GM21447 (cell line): Measurements from ENCODE around the gene LRRC26.

Experiments used
- ATAC-seq: cut with Tn5 transposase; IDR thresholded peaks from one replicate; pipeline ENCODE4 v1.9.1; 2021; ENCODE audit not compliant: unreplicated experiment

Gene LRRC26

GRCh38 chr9:137199411-137200121 lies 29.7 kb upstream of the LRRC26 start:
- ATAC-seq, result no peak

GRCh38 chr9:137198902-137199283 lies 29.0 kb upstream of the LRRC26 start:
- ATAC-seq, result no peak

GRCh38 chr9:137198051-137198901 lies 28.4 kb upstream of the LRRC26 start:
- ATAC-seq, result no peak

DNA sequence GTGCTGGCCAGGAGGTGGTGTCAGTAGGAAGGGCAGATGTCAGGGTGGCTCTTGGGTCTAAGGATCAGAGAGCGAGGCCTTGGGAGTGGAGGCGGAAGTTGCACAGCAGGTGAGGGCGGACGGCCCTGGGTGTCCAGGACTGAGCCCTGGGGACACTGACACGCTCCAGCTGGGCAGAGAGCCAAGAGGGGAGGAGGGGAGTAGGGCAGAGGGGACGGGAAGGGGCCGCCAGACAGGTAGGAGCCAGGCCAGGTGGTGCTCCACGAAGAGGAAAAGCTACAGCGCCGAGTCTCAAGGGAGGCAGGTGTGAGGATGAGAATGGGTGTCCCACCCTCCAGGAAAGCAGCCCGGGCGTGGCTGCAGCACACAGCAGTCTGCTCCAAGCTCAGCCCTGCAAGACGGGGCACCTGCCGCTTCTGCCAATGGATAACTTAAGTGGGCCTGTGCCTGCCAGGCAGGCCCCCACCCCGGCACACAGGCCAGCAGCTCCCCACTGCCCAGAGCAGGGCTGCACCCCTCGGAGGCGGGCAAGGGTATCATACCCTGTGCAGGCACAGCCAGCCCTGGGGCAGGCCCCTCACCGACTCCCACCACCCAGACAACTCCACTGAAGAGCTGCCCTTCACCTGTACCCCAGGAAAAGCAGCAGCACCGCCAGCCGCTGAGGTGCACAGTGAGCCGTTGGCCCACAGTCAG lies 25.8 kb upstream of the LRRC26 start:
- no peak for ATAC-seq

DNA sequence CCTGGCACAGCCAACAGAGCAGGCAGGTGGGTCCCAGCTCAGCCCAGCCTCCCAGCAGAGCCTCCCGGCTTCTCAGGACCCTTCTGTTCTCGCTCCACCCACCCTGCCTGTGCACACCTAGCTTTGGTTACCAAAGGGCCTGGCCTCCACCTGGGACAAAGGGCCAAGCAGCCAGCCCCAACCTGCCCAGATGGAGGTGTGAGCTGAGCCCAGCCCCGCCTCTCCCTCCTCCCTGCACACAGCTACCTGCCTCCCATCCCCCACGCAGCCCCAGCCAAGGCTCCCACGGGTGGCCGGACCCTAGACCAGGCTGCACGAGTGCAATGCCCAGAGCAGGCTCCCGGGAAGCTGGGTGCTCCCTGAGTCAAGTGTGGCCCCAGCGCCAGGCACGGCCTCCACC lies 25.1 kb upstream of the LRRC26 start:
- no peak for ATAC-seq

- no peak for ATAC-seq
Observed at GRCh38 chr9:137194388-137194787, 24.5 kb upstream of the LRRC26 start.

DNA sequence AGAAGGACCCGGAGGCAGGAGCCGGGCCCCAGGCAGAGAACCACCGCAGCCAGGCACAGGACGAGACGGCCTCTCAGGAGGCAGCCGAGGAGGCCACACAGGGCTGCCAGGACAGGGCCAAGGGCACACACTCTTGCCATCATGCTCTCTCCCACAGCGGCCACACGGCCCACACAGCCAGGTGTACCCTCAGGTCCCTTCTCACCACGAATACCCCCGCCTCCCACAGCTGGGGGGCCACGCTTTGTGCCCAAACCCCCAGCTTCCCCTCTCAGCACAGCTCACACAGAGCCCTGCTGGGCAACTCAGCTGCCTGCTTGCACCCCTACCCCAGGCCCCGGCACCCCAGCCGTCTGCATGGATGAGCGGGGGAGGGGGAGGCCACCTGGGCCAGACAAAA lies 23.9 kb upstream of the LRRC26 start:
- no peak for ATAC-seq

DNA sequence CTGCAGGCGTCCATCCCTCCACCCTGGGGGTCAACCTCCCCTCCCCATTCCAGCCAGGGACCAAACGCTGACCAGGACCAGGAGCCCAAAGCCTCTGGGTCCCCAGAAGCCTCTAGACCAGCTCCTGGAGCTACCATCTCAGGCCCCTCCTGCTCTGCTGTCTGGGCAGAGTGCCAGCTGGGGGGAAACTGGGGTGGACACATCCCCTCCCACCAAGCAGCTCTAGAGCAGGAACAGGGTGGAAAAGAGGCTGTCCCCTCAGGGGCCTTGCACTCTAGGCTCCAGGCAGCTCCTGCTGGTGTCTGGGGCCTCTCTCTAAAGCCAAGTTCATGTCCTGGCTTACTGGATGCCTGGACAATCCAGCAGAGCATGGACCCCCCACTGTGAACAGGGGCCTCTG lies 23.0 kb upstream of the LRRC26 start:
- ATAC-seq, result no peak

GRCh38 chr9:137192448-137192780 lies 22.6 kb upstream of the LRRC26 start:
- no peak for ATAC-seq

GRCh38 chr9:137191691-137192447 lies 22.0 kb upstream of the LRRC26 start:
- ATAC-seq, result no peak

- ATAC-seq, result no peak
Observed at GRCh38 chr9:137191245-137191644, 21.4 kb upstream of the LRRC26 start.

DNA sequence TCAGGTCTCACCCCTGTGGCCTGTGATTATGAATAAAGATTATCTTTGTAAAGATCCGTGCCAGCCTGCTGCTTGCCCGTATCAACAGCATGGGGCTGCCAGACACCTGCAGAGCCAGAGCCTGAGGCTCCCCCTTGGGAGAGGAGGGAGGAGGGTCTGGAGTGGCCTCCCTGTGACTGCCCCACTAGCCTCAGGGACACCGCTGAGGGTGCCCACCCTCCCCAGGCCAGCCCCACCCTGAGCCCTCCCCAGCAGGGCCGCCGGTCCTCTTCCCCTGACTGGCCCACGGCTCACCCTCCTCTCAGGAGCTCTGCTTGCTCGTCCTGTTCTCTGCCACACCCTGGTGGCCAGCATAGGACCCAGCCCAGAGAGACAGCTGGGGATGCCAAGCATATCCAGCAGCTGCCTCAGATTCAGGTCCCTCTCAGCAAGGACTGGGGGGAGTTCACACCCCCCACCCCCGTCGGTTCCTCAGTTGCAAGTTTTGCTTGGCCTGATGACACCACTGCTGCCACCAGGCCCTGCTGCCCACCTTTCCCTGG lies 20.5 kb upstream of the LRRC26 start:
- no peak for ATAC-seq

DNA sequence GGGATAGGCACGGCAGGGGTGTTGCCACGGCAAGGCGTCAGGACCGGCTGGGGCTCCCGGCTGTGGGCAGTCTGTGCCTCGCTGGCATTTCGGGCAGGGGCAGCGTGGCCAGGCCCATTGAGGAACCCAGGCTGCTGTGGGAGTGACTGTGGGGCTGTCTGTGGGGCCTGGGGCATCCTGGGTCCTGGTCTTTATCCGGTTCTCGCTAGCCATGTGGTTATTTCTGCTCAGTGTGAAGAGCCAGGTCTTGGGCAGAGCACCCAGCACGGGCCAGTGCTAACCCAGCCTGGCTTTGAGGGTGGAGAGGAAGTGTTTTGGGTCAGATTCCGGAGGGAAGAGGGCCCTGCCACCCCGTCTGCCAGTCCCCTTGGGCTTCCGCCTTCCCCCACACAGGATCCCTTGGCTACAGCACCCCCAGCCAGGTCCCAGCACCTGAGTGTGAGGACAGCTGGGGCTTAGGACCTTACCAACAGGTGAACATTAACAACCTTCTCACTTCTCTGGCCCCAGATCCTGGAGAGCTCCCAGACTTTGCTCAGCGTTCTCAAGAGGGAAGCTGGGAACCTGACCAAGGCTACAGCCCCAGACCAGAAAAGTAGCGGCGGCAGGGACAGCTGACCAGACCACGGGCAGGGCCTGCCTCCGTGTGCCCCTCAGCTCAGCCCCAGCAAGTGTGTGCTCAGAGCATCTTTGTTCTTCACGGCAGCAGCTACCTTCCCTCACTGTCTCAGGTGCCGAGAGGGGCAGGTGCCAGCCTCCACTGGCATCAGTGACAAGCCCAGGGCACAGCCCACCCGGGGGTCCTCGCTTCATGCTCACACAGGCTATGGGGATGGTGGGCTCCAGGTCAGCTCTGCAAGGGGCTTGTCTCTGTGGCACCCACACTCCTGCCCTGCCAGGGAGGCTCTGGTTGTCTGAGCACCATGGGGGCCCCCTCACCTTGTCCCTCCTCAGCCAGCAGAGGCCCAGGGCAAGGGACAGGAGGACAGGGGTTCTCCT lies 19.7 kb upstream of the LRRC26 start:
- no peak for ATAC-seq

DNA sequence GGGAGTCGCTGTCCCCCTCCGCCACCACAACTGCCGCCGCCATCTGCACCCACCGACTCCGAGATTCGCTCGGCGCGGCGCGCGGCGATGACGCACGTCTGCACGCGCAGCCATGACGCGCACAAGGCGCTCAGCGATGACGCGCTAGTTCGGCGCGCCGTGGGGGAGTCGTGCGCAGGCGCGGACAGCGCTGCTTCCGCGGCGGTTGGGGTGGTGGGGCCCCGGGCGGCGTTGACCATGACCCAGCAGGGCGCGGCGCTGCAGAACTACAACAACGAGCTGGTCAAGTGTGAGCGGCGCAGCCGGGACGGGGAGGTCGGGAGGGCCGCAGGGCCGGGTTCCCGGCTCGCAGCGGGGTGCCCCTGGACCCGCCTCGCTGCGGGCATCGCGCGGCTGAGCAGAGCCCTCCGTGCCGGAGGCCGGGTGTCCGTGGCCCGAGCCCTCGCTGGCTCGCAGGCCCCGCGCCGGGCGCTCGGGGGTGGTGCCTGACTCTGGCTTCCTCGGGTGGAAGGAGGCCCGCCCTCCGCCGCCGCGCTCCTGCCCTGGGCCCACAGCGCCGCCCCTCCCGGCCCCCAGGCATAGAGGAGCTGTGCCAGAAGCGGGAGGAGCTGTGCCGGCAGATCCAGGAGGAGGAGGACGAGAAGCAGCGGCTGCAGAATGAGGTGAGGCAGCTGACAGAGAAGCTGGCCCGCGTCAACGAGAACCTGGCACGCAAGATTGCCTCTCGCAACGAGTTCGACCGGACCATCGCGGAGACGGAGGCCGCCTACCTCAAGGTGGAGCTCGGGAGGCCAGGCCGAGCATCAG lies 18.8 kb upstream of the LRRC26 start, which contains the start of the genes ANAPC2 and SSNA1:
Gene ANAPC2 (minus strand): TSS at position 71 of the 807 bp plus-strand sequence. CDS start 28 bp downstream, at position 43.
Gene SSNA1 (plus strand): TSS at position 187 of the 807 bp plus-strand sequence. CDS start 51 bp downstream, at position 238.
- ATAC-seq, result peak; percentile 73

- peak; percentile 27 for ATAC-seq
Observed at GRCh38 chr9:137188086-137188489, 18.2 kb upstream of the LRRC26 start.

GRCh38 chr9:137187386-137187785 lies 17.5 kb upstream of the LRRC26 start:
- no peak for ATAC-seq

GRCh38 chr9:137186385-137186784 lies 16.5 kb upstream of the LRRC26 start:
- no peak for ATAC-seq

GRCh38 chr9:137185921-137186320 lies 16.1 kb upstream of the LRRC26 start:
- ATAC-seq, result no peak
